PC-9 (cell line): ENCODE measurements around the gene ETS1. TPM values are rescaled to one million over a fixed set of nuclear protein-coding genes. Genes with fewer than 3 reads are reported as not detected.

Experiments used
- BruUV-seq: library from RNA; stranded (reverse); fragments of 400-500 nt; replicated peaks from 2 replicates; lab custom pipeline; 2021; lab: Mats Ljungman, UMichigan
- CTCF ChIA-PET: fragments of 300-600 bp; sonication (Branson Sonifier 250); formaldehyde crosslinking; loops from one replicate; lab custom pipeline; 2022; ENCODE audit warnings: antibody characterized with exemption; lab: Charles Lee
- POLR2A ChIA-PET: fragments of 300-600 bp; sonication (Branson Sonifier 250); formaldehyde crosslinking; loops from one replicate; lab custom pipeline; 2022; ENCODE audit warnings: antibody characterized with exemption; ENCODE audit not compliant: unreplicated experiment; lab: Charles Lee
- DNase-seq, 2 experiments: peaks; one replicate each; pipeline versions ENCODE4 v3.0.0 to v3.0.0-alpha.2; 2015 to 2022; ENCODE audit warnings: mixed read lengths in 1 of 2
- H2AFZ ChIP-seq: fragments of 200-600 bp; sonication (generic); 2 replicates; pipeline ENCODE4 v1.8.1; 2017; ENCODE audit warnings: antibody characterized with exemption
- H3F3A ChIP-seq: fragments of 200-600 bp; sonication (generic); 2 replicates; pipeline ENCODE4 v1.8.1; 2017; ENCODE audit warnings: antibody characterized with exemption, mild to moderate bottlenecking, low read depth; ENCODE audit not compliant: insufficient read depth
- H3K27ac ChIP-seq: fragments of 200-600 bp; sonication (generic); 2 replicates; pipeline ENCODE4 v1.6.1; 2016; ENCODE audit warnings: mixed run types
- H3K27me3 ChIP-seq: fragments of 200-600 bp; sonication (generic); 2 replicates; pipeline ENCODE4 v1.6.1; 2016; ENCODE audit warnings: low read depth, mixed run types; ENCODE audit not compliant: insufficient read depth
- H3K36me3 ChIP-seq: fragments of 200-600 bp; sonication (generic); 2 replicates; pipeline ENCODE4 v1.6.1; 2016; ENCODE audit warnings: low read depth, mixed run types
- H3K4me1 ChIP-seq: fragments of 200-600 bp; sonication (generic); replicated peaks from 2 replicates; pipeline ENCODE4 v1.6.1; 2016; ENCODE audit warnings: mixed run types; ENCODE audit not compliant: insufficient read depth
- H3K4me2 ChIP-seq: fragments of 200-600 bp; sonication (generic); 2 replicates; pipeline ENCODE4 v1.6.1; 2017; ENCODE audit warnings: mixed run types
- H3K4me3 ChIP-seq: fragments of 200-600 bp; sonication (generic); 2 replicates; pipeline ENCODE4 v1.6.1; 2016; ENCODE audit warnings: mixed run types
- H3K79me2 ChIP-seq: fragments of 200-600 bp; sonication (generic); 2 replicates; pipeline ENCODE4 v1.6.1; 2017; ENCODE audit warnings: low read depth, mixed run types
- H3K9me2 ChIP-seq: fragments of 200-600 bp; sonication (generic); 2 replicates; pipeline ENCODE4 v1.8.1; 2017; ENCODE audit warnings: mild to moderate bottlenecking; ENCODE audit not compliant: insufficient read depth
- H3K9me3 ChIP-seq: fragments of 200-600 bp; sonication (generic); 2 replicates; pipeline ENCODE4 v1.8.1; 2016; ENCODE audit warnings: low read depth; ENCODE audit not compliant: insufficient read depth
- H4K20me1 ChIP-seq: fragments of 200-600 bp; sonication (generic); 2 replicates; pipeline ENCODE4 v1.8.1; 2017; ENCODE audit not compliant: insufficient read depth
- EZH2 ChIP-seq: fragments of 200-600 bp; sonication (generic); IDR thresholded peaks from 2 replicates; pipeline ENCODE4 v1.8.0; 2017; ENCODE audit warnings: antibody characterized with exemption, low read depth
- intact Hi-C: fragments of 100-400 bp; cut with micrococcal nuclease; formaldehyde crosslinking; loops from one replicate; pipeline ENCODE4 v1.10.0; 2022; ENCODE audit not compliant: unreplicated experiment
- total RNA-seq: library from RNA; stranded (reverse); gene quantifications from 2 replicates; pipeline ENCODE4 v1.2.3, GENCODE V29; 2021
- TF ChIP-seq, protein P1 (sequence below): fragments of 200-600 bp; sonication (generic); conservative IDR thresholded peaks from 2 replicates; pipeline ENCODE4 v1.6.1; 2017; ENCODE audit warnings: mixed run types, antibody characterized with exemption, mild to moderate bottlenecking, moderate library complexity

Gene ETS1
- total RNA-seq, 1 experiment from 2014 or later = 23.3 TPM

DNA sequence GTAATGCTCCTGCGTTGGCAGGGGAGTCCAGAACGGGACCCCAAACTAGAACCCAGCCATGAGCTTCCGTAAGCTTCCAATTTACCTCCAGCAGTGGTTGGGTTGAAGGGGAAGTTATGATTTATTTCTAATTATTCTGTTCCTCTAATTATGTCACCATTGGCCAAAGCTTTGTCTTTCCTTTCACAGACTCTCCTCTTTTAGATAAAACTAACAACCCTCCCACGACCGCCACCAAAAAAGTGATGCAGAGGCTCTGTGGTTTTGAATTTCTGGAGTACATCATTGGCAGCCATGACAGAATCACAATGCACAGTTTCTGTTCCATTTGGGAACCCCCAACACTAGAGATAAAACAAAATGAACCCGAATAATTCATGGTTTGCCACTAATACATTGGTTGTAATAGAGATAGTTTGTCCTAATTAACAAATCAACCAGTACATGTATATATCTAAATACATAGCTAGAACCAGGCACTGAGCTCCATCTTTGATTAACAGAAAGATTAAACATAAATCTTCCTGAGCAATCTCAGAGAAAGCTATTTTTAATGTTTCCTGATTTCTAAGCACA lies 64.3 kb downstream of the ETS1 start:
- ChIA-PET POLR2A (interaction anchor here (0.5 kb wide), 1 partner anchor 265 kb away, joined by 6 read pairs; no protein-coding TSS in a partner anchor), CTCF (no interaction called here)
- TSS peak; percentile 93 for BruUV-seq
- H4K20me1 ChIP-seq = no peaks in the 10 kb centered on the region; the same call in 1 of the 2 replicates
- H2AFZ ChIP-seq = peak overlapping the region; percentile 62
- H3K36me3 ChIP-seq = no peaks in the 10 kb centered on the region
- peak overlapping the region; percentile 89 for H3K27ac ChIP-seq
- no peak for DNase-seq
- H3K9me2 ChIP-seq = no peaks in the 10 kb centered on the region
- intact Hi-C loops = loop anchor here (1.0 to 5.0 kb wide), 7 partner anchors 26 to 661 kb away; no protein-coding TSS in a partner anchor
- TF ChIP-seq, protein P1, sequence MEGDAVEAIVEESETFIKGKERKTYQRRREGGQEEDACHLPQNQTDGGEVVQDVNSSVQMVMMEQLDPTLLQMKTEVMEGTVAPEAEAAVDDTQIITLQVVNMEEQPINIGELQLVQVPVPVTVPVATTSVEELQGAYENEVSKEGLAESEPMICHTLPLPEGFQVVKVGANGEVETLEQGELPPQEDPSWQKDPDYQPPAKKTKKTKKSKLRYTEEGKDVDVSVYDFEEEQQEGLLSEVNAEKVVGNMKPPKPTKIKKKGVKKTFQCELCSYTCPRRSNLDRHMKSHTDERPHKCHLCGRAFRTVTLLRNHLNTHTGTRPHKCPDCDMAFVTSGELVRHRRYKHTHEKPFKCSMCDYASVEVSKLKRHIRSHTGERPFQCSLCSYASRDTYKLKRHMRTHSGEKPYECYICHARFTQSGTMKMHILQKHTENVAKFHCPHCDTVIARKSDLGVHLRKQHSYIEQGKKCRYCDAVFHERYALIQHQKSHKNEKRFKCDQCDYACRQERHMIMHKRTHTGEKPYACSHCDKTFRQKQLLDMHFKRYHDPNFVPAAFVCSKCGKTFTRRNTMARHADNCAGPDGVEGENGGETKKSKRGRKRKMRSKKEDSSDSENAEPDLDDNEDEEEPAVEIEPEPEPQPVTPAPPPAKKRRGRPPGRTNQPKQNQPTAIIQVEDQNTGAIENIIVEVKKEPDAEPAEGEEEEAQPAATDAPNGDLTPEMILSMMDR = no peak
- TF ChIP-seq EZH2 = no peak
- H3K4me1 ChIP-seq = peaks cover 68% of the 10 kb centered on the region
- peak overlapping the region; percentile 91 for H3K4me3 ChIP-seq
- peak overlapping the region; percentile 73 for H3K4me2 ChIP-seq
- H3K9me3 ChIP-seq = no peaks in the 10 kb centered on the region
- no peaks in the 10 kb centered on the region for H3K27me3 ChIP-seq
- H3F3A ChIP-seq = peaks cover 11% of the 10 kb centered on the region
- peaks cover 39% of the 10 kb centered on the region for H3K79me2 ChIP-seq

DNA sequence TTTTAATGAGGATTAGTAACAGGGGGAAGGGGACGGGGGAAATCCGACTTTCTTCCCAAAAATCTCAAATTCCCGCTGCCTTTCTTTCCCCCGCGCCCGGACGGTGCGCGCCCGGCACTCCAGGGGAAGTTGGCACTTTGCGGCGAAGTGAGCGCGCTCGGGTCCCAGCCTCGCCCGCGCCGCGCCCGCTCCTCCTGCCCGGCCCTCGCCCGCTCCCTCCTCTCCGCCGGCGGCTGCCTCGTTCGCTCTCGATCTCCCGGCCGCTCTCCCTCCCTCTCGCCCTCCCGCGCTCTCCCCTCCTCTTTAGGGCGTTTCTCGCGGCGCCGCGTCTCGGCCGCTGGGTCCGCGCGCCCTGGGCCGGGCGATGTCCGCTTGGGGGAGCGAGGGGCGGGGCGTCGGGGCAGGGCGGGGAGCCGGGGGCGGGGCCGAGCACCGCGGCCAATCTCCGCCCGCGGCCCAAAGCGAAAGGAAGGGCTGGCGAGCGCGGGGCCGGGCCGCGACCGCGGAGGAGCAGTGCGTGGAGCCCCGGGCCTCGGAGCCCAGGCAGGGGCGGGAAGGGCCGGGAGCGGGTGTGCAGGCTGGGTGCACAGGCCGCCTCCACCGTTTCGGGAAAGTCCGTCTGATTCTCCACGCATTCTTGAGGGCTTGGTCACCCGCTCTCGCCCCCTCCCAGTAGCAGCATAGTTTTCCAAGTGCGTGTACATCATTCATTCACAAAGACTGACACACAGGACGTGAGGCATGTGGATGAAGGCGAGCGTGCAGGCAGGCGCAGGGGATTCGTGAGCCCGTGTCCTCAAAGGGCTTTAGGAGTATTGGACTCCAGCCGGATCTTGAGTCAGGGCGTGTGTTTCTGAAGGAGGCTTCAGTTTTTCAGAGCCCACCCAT lies 65.1 kb downstream of the ETS1 start:
- peak overlapping the region; percentile 75 for H2AFZ ChIP-seq
- ChIA-PET CTCF (no interaction called here), POLR2A (interaction anchor here (0.5 kb wide), 1 partner anchor 266 kb away, joined by 6 read pairs; no protein-coding TSS in a partner anchor)
- no peaks in the 10 kb centered on the region; the same call in 1 of the 2 replicates for H4K20me1 ChIP-seq
- H3K79me2 ChIP-seq = peaks cover 46% of the 10 kb centered on the region
- intact Hi-C loops = loop anchor here (1.0 to 5.0 kb wide), 7 partner anchors 25 to 660 kb away; no protein-coding TSS in a partner anchor
- H3K27ac ChIP-seq = peak overlapping the region; percentile 89
- H3K36me3 ChIP-seq = no peaks in the 10 kb centered on the region
- peak; percentile 93 to 94 for DNase-seq
- TF ChIP-seq, protein P1 = no peak
- no peak for TF ChIP-seq EZH2
- no TSS peak for BruUV-seq
- H3K4me2 ChIP-seq = peak overlapping the region; percentile 86
- H3K4me3 ChIP-seq = peak overlapping the region; percentile 91
- H3F3A ChIP-seq = peaks cover 11% of the 10 kb centered on the region
- H3K27me3 ChIP-seq = no peaks in the 10 kb centered on the region
- peaks cover 75% of the 10 kb centered on the region for H3K4me1 ChIP-seq
- no peaks in the 10 kb centered on the region for H3K9me3 ChIP-seq
- no peaks in the 10 kb centered on the region for H3K9me2 ChIP-seq

DNA sequence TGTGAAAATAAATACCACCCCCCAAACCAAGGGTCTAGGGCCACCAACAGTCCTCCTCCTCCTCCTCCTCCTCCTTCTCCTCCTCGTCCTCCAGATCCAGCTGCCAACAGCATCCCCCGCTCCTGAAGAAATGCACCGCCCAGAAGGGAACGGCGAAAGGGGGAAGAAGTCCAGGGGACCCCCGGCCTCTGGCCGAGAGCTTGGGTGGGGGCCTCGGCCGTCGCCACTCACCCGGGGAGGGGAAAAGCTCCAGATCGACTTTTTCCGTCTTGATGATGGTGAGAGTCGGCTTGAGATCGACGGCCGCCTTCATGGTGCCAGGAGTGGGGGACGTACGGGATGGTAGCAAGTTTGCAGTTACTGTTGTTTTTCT lies 65.7 kb downstream of the ETS1 start:
- no peaks in the 10 kb centered on the region; the same call in 1 of the 2 replicates for H4K20me1 ChIP-seq
- H3K27me3 ChIP-seq = no peaks in the 10 kb centered on the region
- no peak for TF ChIP-seq EZH2
- TF ChIP-seq, protein P1 = no peak
- peak overlapping the region; percentile 86 for H3K4me2 ChIP-seq
- H3F3A ChIP-seq = peaks cover 11% of the 10 kb centered on the region
- POLR2A ChIA-PET = interaction anchor here (0.5 kb wide), 1 partner anchor 49 kb away, joined by 3 read pairs; no protein-coding TSS in a partner anchor
- no peak for DNase-seq
- H3K4me3 ChIP-seq = peak overlapping the region; percentile 91
- H3K27ac ChIP-seq = peak overlapping the region; percentile 89
- H2AFZ ChIP-seq = peak overlapping the region; percentile 75; the same call in 1 of the 2 replicates
- CTCF ChIA-PET = no interaction called here
- intact Hi-C loops = loop anchor here (1.0 to 5.0 kb wide), 8 partner anchors 14 to 659 kb away; no protein-coding TSS in a partner anchor
- H3K36me3 ChIP-seq = no peaks in the 10 kb centered on the region
- BruUV-seq = no TSS peak
- peaks cover 75% of the 10 kb centered on the region for H3K4me1 ChIP-seq
- no peaks in the 10 kb centered on the region for H3K9me3 ChIP-seq
- H3K9me2 ChIP-seq = no peaks in the 10 kb centered on the region
- peaks cover 53% of the 10 kb centered on the region for H3K79me2 ChIP-seq
